Neutrophil (primary cell): ENCODE results near the gene PHKB.

Source experiments
- H3K27ac ChIP-seq: fragments of 200-600 bp; sonication (generic); 2 replicates; pipeline ENCODE4 v1.5.1; 2016; ENCODE audit warnings: mild to moderate bottlenecking, moderate library complexity
- H3K27me3 ChIP-seq: fragments of 200-600 bp; sonication (generic); 2 replicates; pipeline ENCODE4 v1.6.0; 2016; ENCODE audit warnings: mild to moderate bottlenecking
- H3K36me3 ChIP-seq: fragments of 200-600 bp; sonication (generic); 2 replicates; pipeline ENCODE4 v1.5.1; 2017
- H3K4me1 ChIP-seq, 2 experiments: fragments of 200-600 bp in 1 of 2; sonication (generic) in 1 of 2; 1 replicate in 1 of 2; 2 replicates in 1 of 2; pipeline versions ENCODE4 v1.5.1 to v1.6.1; 2013 to 2016; ENCODE audit warnings: low read depth in 1 of 2, low read length in 1 of 2, mild to moderate bottlenecking in 1 of 2, moderate library complexity in 1 of 2; ENCODE audit not compliant: control insufficient read depth in 1 of 2, insufficient read depth in 1 of 2
- H3K4me3 ChIP-seq, 2 experiments: fragments of 200-600 bp in 1 of 2; sonication (generic) in 1 of 2; 1 replicate in 1 of 2; 2 replicates in 1 of 2; pipeline ENCODE4 v1.5.1; 2013 to 2016; ENCODE audit warnings: low read depth in 1 of 2, low read length in 1 of 2, mild to moderate bottlenecking in 1 of 2, moderate library complexity in 1 of 2
- H3K9me3 ChIP-seq: fragments of 200-600 bp; sonication (generic); 2 replicates; pipeline ENCODE4 v1.5.1; 2016
- CTCF ChIP-seq: fragments of 200-600 bp; sonication (generic); IDR thresholded peaks from 2 replicates; pipeline ENCODE4 v1.5.1; 2016; ENCODE audit warnings: antibody characterized with exemption

Gene PHKB

DNA sequence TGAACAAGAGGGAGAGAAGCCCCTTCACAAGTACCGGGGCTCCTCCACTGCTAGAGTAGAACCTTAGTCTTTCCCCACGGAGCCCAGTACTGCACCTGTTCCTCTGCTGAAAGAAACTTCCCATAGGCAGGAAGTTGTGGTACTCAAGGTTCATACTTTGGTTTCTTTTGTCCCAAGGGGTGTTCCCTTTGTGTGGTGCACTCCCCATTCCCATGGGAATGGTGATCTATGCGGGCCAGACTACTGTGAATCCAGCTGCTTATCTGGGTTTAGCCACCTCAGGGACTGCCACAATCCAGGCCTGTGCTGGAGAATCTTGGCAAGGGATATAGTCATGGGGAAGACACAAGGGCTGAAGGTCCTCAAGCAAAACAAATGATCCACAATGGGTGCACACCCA, 110.6 kb downstream of the PHKB start:
- Histone ChIP-seq H3K27me3 (no peaks in the 10 kb centered on the region), H3K4me1 (peaks cover under 1 to 1% of the 10 kb centered on the region in 2 experiments), H3K4me3 (no peak overlapping the region), H3K36me3 (no peaks in the 10 kb centered on the region), H3K9me3 (no peaks in the 10 kb centered on the region), H3K27ac (no peak overlapping the region)
- no peak for TF ChIP-seq CTCF

DNA sequence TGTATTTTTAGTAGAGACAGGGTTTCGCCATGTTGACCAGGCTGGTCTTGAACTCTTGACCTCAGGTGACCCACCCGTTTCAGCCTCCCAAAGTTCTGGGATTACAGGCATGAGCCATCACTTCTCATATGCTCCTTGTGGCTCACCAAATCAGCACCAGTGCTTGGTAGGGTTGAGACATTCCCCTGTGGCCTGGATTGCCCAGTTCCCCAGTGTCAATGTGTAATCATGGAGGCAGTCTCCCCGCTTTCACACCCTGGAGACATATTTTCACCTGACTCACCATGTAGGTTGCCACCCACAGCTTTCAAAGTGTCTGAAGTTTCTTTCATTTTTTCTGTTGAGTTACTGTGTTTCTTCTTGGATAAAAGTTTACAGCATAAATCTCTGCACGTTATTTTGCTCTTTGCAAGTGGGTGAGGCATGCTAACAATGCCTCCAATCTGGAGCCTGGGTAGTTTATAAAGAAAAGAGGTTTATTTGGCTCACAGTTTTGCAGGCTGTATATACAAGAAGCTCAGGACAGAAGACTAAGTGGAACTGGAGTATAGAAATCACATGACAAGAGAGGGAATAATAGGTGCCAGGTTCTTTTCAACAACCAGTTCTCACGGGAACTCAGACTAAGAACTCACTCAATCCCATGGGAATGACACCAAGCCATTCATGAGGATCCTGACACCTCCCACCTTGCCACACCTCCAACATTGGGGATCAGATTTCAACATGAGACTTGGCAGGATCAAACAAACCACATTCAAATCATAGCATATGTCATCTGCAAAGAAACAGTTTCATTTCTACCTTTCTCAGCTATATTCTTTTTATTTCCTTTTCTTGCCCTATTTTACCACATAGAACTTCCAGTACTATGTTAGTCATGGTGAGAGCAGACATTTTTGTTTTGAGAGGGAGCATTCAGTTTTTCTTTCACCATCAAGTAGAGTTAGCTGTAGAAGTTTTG, 113.2 kb downstream of the PHKB start:
- no peaks in the 10 kb centered on the region for H3K4me1 ChIP-seq
- no peaks in the 10 kb centered on the region for H3K27me3 ChIP-seq
- TF ChIP-seq CTCF: no peak
- H3K36me3 ChIP-seq: no peaks in the 10 kb centered on the region
- H3K27ac ChIP-seq: no peak overlapping the region
- H3K9me3 ChIP-seq: no peaks in the 10 kb centered on the region
- H3K4me3 ChIP-seq: no peak overlapping the region

- H3K27ac ChIP-seq: no peak overlapping the region
- H3K4me3 ChIP-seq: no peak overlapping the region
- no peak for TF ChIP-seq CTCF
- no peaks in the 10 kb centered on the region for H3K36me3 ChIP-seq
- no peaks in the 10 kb centered on the region for H3K27me3 ChIP-seq
- H3K9me3 ChIP-seq: no peaks in the 10 kb centered on the region
- no peaks in the 10 kb centered on the region for H3K4me1 ChIP-seq
Measured at GRCh38 chr16:47577029-47577428, 115.9 kb downstream of the PHKB start.

DNA sequence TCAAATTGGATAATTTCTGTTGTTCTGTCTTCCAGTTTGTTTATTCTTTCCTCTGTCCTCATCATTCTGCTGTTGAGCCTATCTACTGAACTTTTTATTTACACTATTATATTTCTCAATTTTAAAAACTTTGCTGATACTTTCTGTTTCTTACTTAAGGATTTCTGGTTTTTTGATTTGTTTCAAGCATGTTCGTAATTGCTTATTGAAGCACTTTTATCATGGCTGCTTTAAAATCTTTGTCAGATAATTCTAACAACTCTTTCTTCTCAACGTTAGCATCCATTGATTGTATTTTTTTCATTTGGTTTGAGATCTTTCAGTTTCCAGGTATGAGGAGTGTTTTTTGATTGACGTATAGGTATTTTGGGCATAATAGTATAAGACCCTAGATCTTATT, 116.9 kb downstream of the PHKB start:
- Histone ChIP-seq H3K9me3 (no peaks in the 10 kb centered on the region), H3K27me3 (no peaks in the 10 kb centered on the region), H3K4me3 (no peak overlapping the region), H3K27ac (no peak overlapping the region), H3K36me3 (no peaks in the 10 kb centered on the region), H3K4me1 (no peaks in the 10 kb centered on the region)
- no peak for TF ChIP-seq CTCF

GRCh38 chr16:47578573-47578972, 117.4 kb downstream of the PHKB start:
- H3K27ac ChIP-seq: no peak overlapping the region
- H3K4me3 ChIP-seq: no peak overlapping the region
- no peaks in the 10 kb centered on the region for H3K9me3 ChIP-seq
- H3K36me3 ChIP-seq: no peaks in the 10 kb centered on the region
- H3K27me3 ChIP-seq: no peaks in the 10 kb centered on the region
- H3K4me1 ChIP-seq: no peaks in the 10 kb centered on the region
- no peak for TF ChIP-seq CTCF
